ENCODE results near the gene PLEKHM2. TPM values are rescaled to one million over a fixed set of nuclear protein-coding genes. Genes with fewer than 3 reads are reported as not detected.
"Not testable (repeated sequence)": the region's sequence is repeated elsewhere in the genome, so short reads cannot be mapped to it uniquely, and the experiment has no call there.

PLEKHM2 gene
- total and polyA plus RNA-seq, 2 of the 8 experiments (the other 6 are each of a cell fraction or from before 2014, with no cell fraction given) = 38.3 to 47.6 TPM

GRCh38 chr1:15699321-15699720, 15.2 kb downstream of the PLEKHM2 start:
- H2BK5ac ChIP-seq (ENCODE audit: low read depth, low read length); H2AFZ ChIP-seq (ENCODE audit: low read length); H3K4me2 ChIP-seq (ENCODE audit: insufficient read depth in 1 of 2, low read depth in 2 of 2, low read length in 2 of 2); H2BK15ac ChIP-seq (ENCODE audit: low read length); H2AK5ac ChIP-seq (ENCODE audit: low read depth, low read length); H4K8ac ChIP-seq (ENCODE audit: extremely low read depth, insufficient read depth, low read length); H3K23me2 ChIP-seq (ENCODE audit: low read depth, low read length); H4K5ac ChIP-seq (ENCODE audit: insufficient read length, low read depth, low read length); H4K91ac ChIP-seq (replicated peaks; ENCODE audit: insufficient read length, low read length); H3K4me3 ChIP-seq (ENCODE audit: extremely low read depth in 1 of 4, insufficient read depth in 2 of 4, low read depth in 3 of 4, low read length in 4 of 4); H3K27me3 ChIP-seq (replicated peaks in 1 of 4; ENCODE audit: control insufficient read depth in 3 of 4, extremely low read depth in 1 of 4, insufficient read depth in 3 of 4, low read length in 3 of 4); H2BK20ac ChIP-seq (ENCODE audit: low read length); H3K9ac ChIP-seq (replicated peaks in 1 of 4; ENCODE audit: extremely low read depth in 1 of 4, low read depth in 3 of 4, low read length in 3 of 4); FAIRE-seq; H3K14ac ChIP-seq (ENCODE audit: insufficient read length); H3K4me1 ChIP-seq (replicated peaks in 1 of 4; ENCODE audit: control insufficient read depth in 3 of 4, insufficient read depth in 4 of 4, low read length in 3 of 4); H3K4ac ChIP-seq (replicated peaks; ENCODE audit: insufficient read length, low read depth, low read length); H3K79me1 ChIP-seq (ENCODE audit: low read depth, low read length); DNase-seq (ENCODE audit: low read depth in 1 of 2, low spot score in 2 of 2); H3K27ac ChIP-seq (ENCODE audit: low read depth, low read length); H3K36me3 ChIP-seq (ENCODE audit: control insufficient read depth in 2 of 4, insufficient read depth in 4 of 4, low read length in 3 of 4); H4K20me1 ChIP-seq (replicated peaks in 1 of 2; ENCODE audit: control insufficient read depth in 1 of 2, insufficient read depth in 2 of 2, low read length in 2 of 2); H3K23ac ChIP-seq (ENCODE audit: insufficient read length); H2BK12ac ChIP-seq (ENCODE audit: low read depth, low read length); H3K56ac ChIP-seq (replicated peaks; ENCODE audit: insufficient read length, low read depth, low read length); H3K79me2 ChIP-seq (ENCODE audit: control insufficient read depth in 1 of 2, insufficient read depth in 2 of 2, low read length in 2 of 2); POLR2A ChIA-PET (ENCODE audit: partially characterized antibody); H2BK120ac ChIP-seq (replicated peaks; ENCODE audit: low read depth, low read length); H3K9me3 ChIP-seq (ENCODE audit: insufficient read depth in 2 of 2, low read depth in 1 of 2, low read length in 1 of 2); H3K18ac ChIP-seq (ENCODE audit: extremely low read depth, low read length): not testable (repeated sequence)
- CTCF ChIA-PET (ENCODE audit: partially characterized antibody) = interaction anchor here (1.3 kb wide), 1 partner anchor 345 kb away, joined by 3 read pairs; no protein-coding TSS in a partner anchor
- 95% methylated on average over 4 of the region's 4 CpGs; no CpG with 5 or more reads in 1 of the 2 experiments for WGBS, 2 experiments (ENCODE audit: extremely low coverage in 1 of 2, insufficient coverage in 1 of 2, insufficient read length in 1 of 2, insufficient replicate concordance in 2 of 2, low coverage in 1 of 2, low lambda C conversion rate in 2 of 2, missing lambda C conversion rate in 1 of 2)

Data from H1 (cell line).